MM.1S (cell line): ENCODE data around the gene CALML4.

Experiments used
- DNase-seq: peaks from one replicate; pipeline ENCODE4 v3.0.0-alpha.2; 2015
- H2AFZ ChIP-seq: fragments of 300-600 bp; sonication (generic); 2 replicates; pipeline ENCODE4 v1.6.0; 2016; ENCODE audit warnings: antibody characterized with exemption, low read length
- H3F3A ChIP-seq: fragments of 300-600 bp; sonication (generic); 2 replicates; pipeline ENCODE4 v1.6.1; 2016; ENCODE audit warnings: mild to moderate bottlenecking, antibody characterized with exemption, low read length, moderate library complexity, mixed read lengths; ENCODE audit not compliant: insufficient read depth
- H3K27ac ChIP-seq: fragments of 300-600 bp; sonication (generic); 2 replicates; pipeline ENCODE4 v1.5.1; 2016; ENCODE audit warnings: mild to moderate bottlenecking, low read length
- H3K27me3 ChIP-seq: fragments of 300-600 bp; sonication (generic); replicated peaks from 2 replicates; pipeline ENCODE4 v1.6.0; 2016; ENCODE audit warnings: low read length; ENCODE audit not compliant: insufficient read depth
- H3K36me3 ChIP-seq: fragments of 300-600 bp; sonication (generic); replicated peaks from 2 replicates; pipeline ENCODE4 v1.6.1; 2016; ENCODE audit warnings: mild to moderate bottlenecking, low read length, mixed read lengths; ENCODE audit not compliant: insufficient read depth
- H3K4me1 ChIP-seq: fragments of 300-600 bp; sonication (generic); 2 replicates; pipeline ENCODE4 v1.6.1; 2016; ENCODE audit warnings: low read length, mixed read lengths
- H3K4me2 ChIP-seq: fragments of 300-600 bp; sonication (generic); 2 replicates; pipeline ENCODE4 v1.6.0; 2016; ENCODE audit warnings: low read depth, low read length
- H3K4me3 ChIP-seq: fragments of 300-600 bp; sonication (generic); 2 replicates; pipeline ENCODE4 v1.5.1; 2016; ENCODE audit warnings: low read length, mixed read lengths
- H3K79me2 ChIP-seq: fragments of 300-600 bp; sonication (generic); 2 replicates; pipeline ENCODE4 v1.6.1; 2016; ENCODE audit warnings: mixed run types, low read length, mixed read lengths
- H3K9ac ChIP-seq: fragments of 300-600 bp; sonication (generic); 2 replicates; pipeline ENCODE4 v1.6.1; 2016; ENCODE audit warnings: low read length, mixed read lengths
- H3K9me2 ChIP-seq: fragments of 300-600 bp; sonication (generic); replicated peaks from 2 replicates; pipeline ENCODE4 v1.6.1; 2016; ENCODE audit warnings: mild to moderate bottlenecking, low read length, mixed read lengths; ENCODE audit not compliant: insufficient read depth
- H3K9me3 ChIP-seq: fragments of 300-600 bp; sonication (generic); replicated peaks from 2 replicates; pipeline ENCODE4 v1.6.1; 2016; ENCODE audit warnings: mild to moderate bottlenecking, low read length, mixed read lengths; ENCODE audit not compliant: insufficient read depth
- H4K20me1 ChIP-seq: fragments of 300-600 bp; sonication (generic); 2 replicates; pipeline ENCODE4 v1.6.1; 2016; ENCODE audit warnings: mild to moderate bottlenecking, low read length, moderate library complexity, mixed read lengths; ENCODE audit not compliant: insufficient read depth
- CTCF ChIP-seq: fragments of 300-600 bp; sonication (generic); IDR thresholded peaks from 2 replicates; pipeline ENCODE4 v1.5.1; 2016; ENCODE audit warnings: antibody characterized with exemption, low read length, mixed read lengths
- EZH2 ChIP-seq: fragments of 300-600 bp; sonication (generic); optimal IDR thresholded peaks from 2 replicates; pipeline ENCODE3; 2017; ENCODE audit warnings: low read depth, mild to moderate bottlenecking, antibody characterized with exemption, low read length, mixed read lengths
- EZH2phosphoT487 ChIP-seq: fragments of 300-600 bp; sonication (generic); IDR thresholded peaks from 2 replicates; pipeline ENCODE4 v1.6.1; 2018; ENCODE audit warnings: antibody characterized with exemption, low read length

Gene CALML4

GRCh38 chr15:68244235-68244634 lies 39.1 kb upstream of the CALML4 start:
- no peak for DNase-seq

GRCh38 chr15:68241088-68241935 lies 36.2 kb upstream of the CALML4 start:
- Histone ChIP-seq H3K9me3 (0 out of 2 replicates have a peak, but pooled peaks cover 3% of the 10 kb centered on the region), H3K27ac (no peak overlapping the region), H3K4me3 (no peak overlapping the region), H3K9me2 (no peaks in the 10 kb centered on the region), H2AFZ (no peak overlapping the region), H4K20me1 (no peaks in the 10 kb centered on the region), H3K79me2 (no peaks in the 10 kb centered on the region), H3K36me3 (no peaks in the 10 kb centered on the region), H3K9ac (no peak overlapping the region), H3K27me3 (no peaks in the 10 kb centered on the region), H3K4me1 (peaks cover 14% of the 10 kb centered on the region), H3K4me2 (no peak overlapping the region), H3F3A (peaks cover 11% of the 10 kb centered on the region)
- no peak for DNase-seq
- TF ChIP-seq CTCF (no peak), EZH2 (no peak), EZH2phosphoT487 (no peak)

More at GRCh38 chr15:68244235-68244634, 39.1 kb upstream of the CALML4 start:
- Histone ChIP-seq H3K4me3 (no peak overlapping the region), H3K79me2 (no peaks in the 10 kb centered on the region), H3K9me3 (0 out of 2 replicates have a peak, but pooled peaks cover 3% of the 10 kb centered on the region), H3K27me3 (no peaks in the 10 kb centered on the region), H4K20me1 (no peaks in the 10 kb centered on the region), H3K36me3 (no peaks in the 10 kb centered on the region), H3K9ac (no peak overlapping the region), H3K27ac (no peak overlapping the region), H3K4me2 (no peak overlapping the region), H2AFZ (no peak overlapping the region), H3K9me2 (no peaks in the 10 kb centered on the region), H3K4me1 (peaks cover 6% of the 10 kb centered on the region), H3F3A (no peaks in the 10 kb centered on the region; the same call in 1 of the 2 replicates)
- TF ChIP-seq EZH2 (no peak), CTCF (no peak)

GRCh38 chr15:68239025-68239424 lies 33.9 kb upstream of the CALML4 start:
- TF ChIP-seq EZH2 (no peak), EZH2phosphoT487 (no peak), CTCF (no peak)
- DNase-seq = no peak
- no peaks in the 10 kb centered on the region for H4K20me1 ChIP-seq
- peak overlapping the region; percentile 43; the same call in 1 of the 2 replicates for H3K4me3 ChIP-seq
- H3K36me3 ChIP-seq = no peaks in the 10 kb centered on the region
- no peaks in the 10 kb centered on the region for H3K9me3 ChIP-seq
- H3K79me2 ChIP-seq = no peaks in the 10 kb centered on the region
- peaks cover 11% of the 10 kb centered on the region for H3F3A ChIP-seq
- no peak overlapping the region for H2AFZ ChIP-seq
- H3K4me1 ChIP-seq = peaks cover 14% of the 10 kb centered on the region
- no peaks in the 10 kb centered on the region for H3K27me3 ChIP-seq
- peak overlapping the region; percentile 83 for H3K4me2 ChIP-seq
- peak overlapping the region; percentile 32; the same call in 1 of the 2 replicates for H3K9ac ChIP-seq
- peak overlapping the region; percentile 71; the same call in 1 of the 2 replicates for H3K27ac ChIP-seq
- H3K9me2 ChIP-seq = no peaks in the 10 kb centered on the region
